NT2/D1 (cell line): Measurements from ENCODE around the gene OMG.

Source experiments
- DNase-seq: peaks from one replicate; pipeline ENCODE4 v3.0.0-alpha.2; 2011; ENCODE audit warnings: low read depth, low spot score
- H3K27me3 ChIP-seq: 2 replicates; pipeline ENCODE4 v1.6.0; 2011; ENCODE audit warnings: mild to moderate bottlenecking; ENCODE audit not compliant: insufficient read length, insufficient read depth
- H3K36me3 ChIP-seq: 2 replicates; pipeline ENCODE4 v1.6.1; 2011; ENCODE audit warnings: mild to moderate bottlenecking, low read length, mixed read lengths; ENCODE audit not compliant: insufficient read depth, insufficient read length
- H3K4me1 ChIP-seq: 2 replicates; pipeline ENCODE4 v1.5.1; 2011; ENCODE audit not compliant: insufficient read depth, insufficient read length
- H3K4me3 ChIP-seq: 2 replicates; pipeline ENCODE4 v1.5.1; 2011; ENCODE audit warnings: low read depth; ENCODE audit not compliant: insufficient read length
- H3K9ac ChIP-seq: 2 replicates; pipeline ENCODE4 v1.6.0; 2011; ENCODE audit warnings: low read depth; ENCODE audit not compliant: insufficient read length
- H3K9me3 ChIP-seq: 2 replicates; pipeline ENCODE4 v1.5.1; 2011; ENCODE audit warnings: mild to moderate bottlenecking, low read length; ENCODE audit not compliant: insufficient read depth
- SUZ12 ChIP-seq: IDR thresholded peaks from 2 replicates; pipeline ENCODE4 v1.6.1; 2011; ENCODE audit not compliant: insufficient read length, insufficient read depth; ENCODE audit errors: extremely low read depth
- YY1 ChIP-seq: IDR thresholded peaks from 2 replicates; pipeline ENCODE4 v1.6.1; 2011; ENCODE audit not compliant: insufficient read length, insufficient read depth
- ZNF274 ChIP-seq: IDR thresholded peaks from 2 replicates; pipeline ENCODE4 v1.6.1; 2011; ENCODE audit warnings: mild to moderate bottlenecking, low read depth, low read length

Gene OMG

DNA sequence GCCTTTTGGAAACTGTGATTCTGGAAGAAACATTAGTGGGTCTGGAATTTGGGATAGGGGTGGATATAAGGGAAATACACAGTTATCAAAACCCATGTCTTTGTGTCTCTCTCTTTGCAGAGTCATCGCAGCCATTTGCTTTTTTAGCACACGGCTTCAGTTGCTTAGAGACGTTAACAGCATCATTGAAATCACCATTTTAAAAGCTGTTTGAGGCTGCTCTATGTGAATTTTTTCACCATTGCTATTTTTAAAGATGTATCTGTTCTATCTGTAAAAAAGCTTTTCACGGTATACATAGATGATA lies 47.3 kb downstream of the OMG start:
- no peak overlapping the region for H3K9ac ChIP-seq
- no peaks in the 10 kb centered on the region for H3K9me3 ChIP-seq
- H3K36me3 ChIP-seq: peaks cover 12% of the 10 kb centered on the region
- peaks cover 3% of the 10 kb centered on the region for H3K4me1 ChIP-seq
- TF ChIP-seq ZNF274 (no peak), SUZ12 (no peak), YY1 (no peak)
- DNase-seq: no peak
- no peak overlapping the region for H3K4me3 ChIP-seq
- H3K27me3 ChIP-seq: no peaks in the 10 kb centered on the region

DNA sequence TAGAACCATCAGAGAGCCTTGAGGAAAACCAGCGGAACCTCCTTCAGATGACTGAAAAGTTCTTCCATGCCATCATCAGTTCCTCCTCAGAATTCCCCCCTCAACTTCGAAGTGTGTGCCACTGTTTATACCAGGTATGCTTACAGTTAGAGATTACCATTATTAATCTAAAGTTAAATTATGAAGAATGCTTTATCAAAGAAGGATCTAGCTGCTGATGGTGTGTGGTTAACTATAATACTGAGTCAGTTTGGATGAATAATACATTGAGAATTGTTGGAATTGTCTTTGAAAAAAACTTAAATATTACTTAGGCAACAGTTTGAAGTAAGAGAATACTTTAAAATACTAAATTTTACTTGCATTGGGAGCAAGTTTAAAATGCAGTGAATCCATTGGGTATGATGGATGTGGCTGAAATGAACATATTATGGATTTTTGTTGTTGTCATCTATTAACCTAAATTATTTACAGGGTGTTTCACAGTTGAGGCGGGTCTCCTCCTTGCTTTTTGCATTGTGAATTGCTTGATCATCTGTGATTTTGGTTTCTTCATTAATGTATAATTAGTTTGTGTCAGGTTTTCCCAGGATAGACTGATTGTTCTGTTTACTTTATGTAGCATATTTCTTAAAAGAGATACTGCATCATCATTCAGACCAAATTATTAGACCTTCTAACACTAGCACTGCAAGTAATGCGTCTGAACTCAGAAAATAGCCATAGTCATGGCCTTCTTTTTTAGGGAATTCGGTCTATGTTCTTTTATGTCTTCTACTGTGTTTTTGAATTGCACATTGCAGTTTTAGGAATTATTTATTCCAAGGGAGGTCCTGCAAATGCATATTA lies 47.8 kb downstream of the OMG start:
- H3K36me3 ChIP-seq: peaks cover 15% of the 10 kb centered on the region
- peaks cover 3% of the 10 kb centered on the region for H3K4me1 ChIP-seq
- H3K27me3 ChIP-seq: no peaks in the 10 kb centered on the region
- no peak for DNase-seq
- no peak overlapping the region for H3K4me3 ChIP-seq
- TF ChIP-seq SUZ12 (no peak), ZNF274 (no peak), YY1 (no peak)
- no peaks in the 10 kb centered on the region for H3K9me3 ChIP-seq
- H3K9ac ChIP-seq: no peak overlapping the region
